Measurements from ENCODE around the gene MAP3K8.

MAP3K8 gene

GRCh38 chr10:30493609-30494530 lies 59.9 kb downstream of the MAP3K8 start:
- DNase-seq = no peak

- DNase-seq = no peak
These were observed 60.6 kb downstream of the MAP3K8 start for GRCh38 chr10:30494558-30494957.

GRCh38 chr10:30495687-30496086 lies 61.7 kb downstream of the MAP3K8 start:
- no peak for DNase-seq

- no peak for DNase-seq
These were observed 65.8 kb downstream of the MAP3K8 start for GRCh38 chr10:30499816-30500215.

- no peak for DNase-seq
These were observed 66.5 kb downstream of the MAP3K8 start for GRCh38 chr10:30500534-30500933.

GRCh38 chr10:30500963-30501504 lies 67.0 kb downstream of the MAP3K8 start:
- DNase-seq = no peak

GRCh38 chr10:30502266-30503060 lies 68.5 kb downstream of the MAP3K8 start:
- DNase-seq = no peak

GRCh38 chr10:30503700-30504266 lies 69.8 kb downstream of the MAP3K8 start:
- no peak for DNase-seq

- no peak for DNase-seq
These were observed 71.7 kb downstream of the MAP3K8 start for GRCh38 chr10:30505543-30506298.

GRCh38 chr10:30509508-30509907 lies 75.5 kb downstream of the MAP3K8 start:
- DNase-seq = no peak

- no peak for DNase-seq
These were observed 76.4 kb downstream of the MAP3K8 start for GRCh38 chr10:30510184-30510931.

- DNase-seq = no peak
These were observed 77.1 kb downstream of the MAP3K8 start for GRCh38 chr10:30510932-30511700.

All from SHP77 treated with DMSO at 0.1 percent for 48 hours (cell line).